SK-MEL-5 (cell line): ENCODE data around the gene UCMA. TPM values are rescaled to one million over a fixed set of nuclear protein-coding genes. Genes with fewer than 3 reads are reported as not detected.

Experiments
- small RNA-seq, 2 experiments: library from RNA; depleted of rRNA; stranded (forward); fragments of <200 nt; gene quantifications; one replicate each; pipeline ENCODE3, GENCODE V24; 2014
- total RNA-seq: library from RNA; depleted of rRNA; stranded (reverse); fragments of >200 nt; shearing (Covaris generic); gene quantifications from 2 replicates; pipeline ENCODE4 v1.2.3, GENCODE V29; 2014; rRNA removed

The UCMA gene
- total RNA-seq, 1 experiment from 2014 or later = not detected

Small RNAs within 50 kb of the gene (small RNA-seq; reads per million reads assigned to genes)
- 0 to 0.29 reads per million in 2 experiments for gene RNU6-6P

Other genes starting within 250 kb of the UCMA start
- gene CCDC3, start 232.7 kb downstream of the UCMA start, total RNA-seq = 0.19 and 0.42 TPM in 2 replicates
- 22.3 and 25.3 TPM in 2 replicates for gene OPTN, start 134.2 kb downstream of the UCMA start, total RNA-seq
- gene MCM10, start 72.8 kb downstream of the UCMA start, total RNA-seq = 11.6 and 12.5 TPM in 2 replicates
- 17.8 and 18.8 TPM in 2 replicates for gene PHYH, start 65.7 kb upstream of the UCMA start, total RNA-seq
- 24.6 and 34.4 TPM in 2 replicates for gene SEPHS1, start 113.9 kb upstream of the UCMA start, total RNA-seq